Neural crest cell (in vitro differentiated cells): ENCODE data around the gene LSM4. TPM values are rescaled to one million over a fixed set of nuclear protein-coding genes. Genes with fewer than 3 reads are reported as not detected.
A peak's percentile ranks its signal among the peaks of the same experiment; 100 is the strongest.

Source experiments
- DNase-seq: peaks from one replicate; pipeline ENCODE4 v3.0.0; 2021; ENCODE audit warnings: low read depth, mixed read lengths, low spot score
- H3K27ac Mint-ChIP-seq: one replicate; pipeline ENCODE4 v1.8.0; 2021; ENCODE audit warnings: mild to moderate bottlenecking, mixed read lengths; ENCODE audit not compliant: unreplicated experiment
- H3K27me3 Mint-ChIP-seq: 2 replicates; pipeline ENCODE4 v1.8.0; 2021; ENCODE audit warnings: low read depth, mild to moderate bottlenecking, mixed read lengths
- H3K36me3 Mint-ChIP-seq: 2 replicates; pipeline ENCODE4 v1.8.0; 2021; ENCODE audit warnings: low read depth, mild to moderate bottlenecking, mixed read lengths
- H3K4me1 Mint-ChIP-seq: 2 replicates; pipeline ENCODE4 v1.8.0; 2021; ENCODE audit warnings: mixed read lengths
- H3K4me3 Mint-ChIP-seq: one replicate; pipeline ENCODE4 v1.8.0; 2021; ENCODE audit warnings: mild to moderate bottlenecking, mixed read lengths
- H3K9me3 Mint-ChIP-seq: 2 replicates; pipeline ENCODE4 v1.8.0; 2021; ENCODE audit warnings: mixed read lengths
- total RNA-seq: library from RNA; stranded (reverse); gene quantifications from 2 replicates; pipeline ENCODE4 v1.2.1, GENCODE V29; 2021
- TF ChIP-seq, protein P1 (sequence below): fragments of 200-600 bp; sonication (generic); conservative IDR thresholded peaks from 2 replicates; pipeline ENCODE4 v1.5.0; 2021; ENCODE audit warnings: antibody characterized with exemption, mild to moderate bottlenecking

Gene LSM4
- total RNA-seq, 1 donor from 2014 or later, result 283 TPM

DNA sequence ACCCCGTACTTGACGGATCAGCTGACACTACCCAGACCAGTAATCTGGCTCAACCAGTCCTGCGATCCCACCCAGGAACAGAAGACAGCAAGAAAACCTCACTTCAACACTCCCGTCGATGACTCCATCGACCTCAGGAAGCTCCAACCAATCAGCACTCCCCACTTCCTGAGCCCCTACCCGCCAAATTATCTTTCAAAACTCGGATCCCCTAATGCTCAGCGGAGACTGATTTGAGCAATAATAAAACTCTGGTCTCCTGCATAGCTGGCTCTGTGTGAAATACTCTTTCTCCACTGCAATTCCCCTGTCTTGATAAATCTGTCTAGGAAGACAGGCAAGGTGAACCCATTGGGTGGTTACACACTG, 1.2 kb downstream of the LSM4 start:
- Mint-ChIP-seq H3K27ac (peak overlapping the region; percentile 76), H3K9me3 (no peaks in the 10 kb centered on the region), H3K4me1 (peaks cover 30% of the 10 kb centered on the region), H3K4me3 (peak overlapping the region; percentile 95), H3K36me3 (no peaks in the 10 kb centered on the region), H3K27me3 (no peaks in the 10 kb centered on the region)
- no peak for DNase-seq
- TF ChIP-seq, protein P1, sequence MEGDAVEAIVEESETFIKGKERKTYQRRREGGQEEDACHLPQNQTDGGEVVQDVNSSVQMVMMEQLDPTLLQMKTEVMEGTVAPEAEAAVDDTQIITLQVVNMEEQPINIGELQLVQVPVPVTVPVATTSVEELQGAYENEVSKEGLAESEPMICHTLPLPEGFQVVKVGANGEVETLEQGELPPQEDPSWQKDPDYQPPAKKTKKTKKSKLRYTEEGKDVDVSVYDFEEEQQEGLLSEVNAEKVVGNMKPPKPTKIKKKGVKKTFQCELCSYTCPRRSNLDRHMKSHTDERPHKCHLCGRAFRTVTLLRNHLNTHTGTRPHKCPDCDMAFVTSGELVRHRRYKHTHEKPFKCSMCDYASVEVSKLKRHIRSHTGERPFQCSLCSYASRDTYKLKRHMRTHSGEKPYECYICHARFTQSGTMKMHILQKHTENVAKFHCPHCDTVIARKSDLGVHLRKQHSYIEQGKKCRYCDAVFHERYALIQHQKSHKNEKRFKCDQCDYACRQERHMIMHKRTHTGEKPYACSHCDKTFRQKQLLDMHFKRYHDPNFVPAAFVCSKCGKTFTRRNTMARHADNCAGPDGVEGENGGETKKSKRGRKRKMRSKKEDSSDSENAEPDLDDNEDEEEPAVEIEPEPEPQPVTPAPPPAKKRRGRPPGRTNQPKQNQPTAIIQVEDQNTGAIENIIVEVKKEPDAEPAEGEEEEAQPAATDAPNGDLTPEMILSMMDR, result no peak

DNA sequence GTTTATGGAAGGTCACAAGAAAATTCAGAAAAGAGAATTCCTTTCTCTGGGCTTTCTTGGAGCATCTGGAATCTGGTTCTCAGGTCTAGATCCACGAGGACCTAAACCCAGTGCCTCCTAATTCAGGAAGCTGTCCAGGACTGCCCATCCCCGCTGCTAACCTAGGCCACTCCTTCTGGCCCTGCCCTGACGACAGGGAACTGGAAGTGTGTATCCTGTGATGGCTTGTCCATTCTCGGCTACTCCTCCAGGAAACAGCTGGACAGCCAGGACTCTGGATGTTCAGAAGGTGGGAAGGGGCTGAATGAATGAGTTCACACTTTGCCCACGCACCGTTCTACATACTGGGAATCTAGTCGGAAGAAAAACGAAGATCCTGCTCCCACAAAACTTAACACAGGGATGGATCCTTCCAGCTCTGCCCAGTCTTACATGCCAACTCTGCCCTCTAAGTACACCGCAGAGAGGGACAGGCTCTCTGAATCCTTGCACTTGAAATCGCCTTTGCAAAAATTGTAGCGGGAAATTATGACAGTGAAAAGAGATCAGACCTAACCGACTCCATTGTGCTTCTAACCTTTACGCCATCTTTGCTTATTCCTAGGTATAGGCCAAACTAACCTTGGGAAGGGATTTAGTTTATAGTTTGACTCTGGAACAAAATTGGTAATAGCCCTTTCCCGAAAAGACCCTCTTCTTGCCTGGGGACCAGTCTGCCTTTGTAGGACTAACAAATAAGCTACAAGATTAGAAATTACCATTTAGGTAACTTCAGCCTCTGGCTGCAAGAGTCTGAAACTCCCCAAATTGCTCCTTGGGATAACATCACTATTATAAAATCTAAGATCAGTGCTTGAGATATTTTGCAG, 1.8 kb downstream of the LSM4 start:
- H3K4me1 Mint-ChIP-seq, result peaks cover 30% of the 10 kb centered on the region
- TF ChIP-seq, protein P1, result no peak
- peak overlapping the region; percentile 95 for H3K4me3 Mint-ChIP-seq
- H3K9me3 Mint-ChIP-seq, result no peaks in the 10 kb centered on the region
- no peaks in the 10 kb centered on the region for H3K36me3 Mint-ChIP-seq
- no peaks in the 10 kb centered on the region for H3K27me3 Mint-ChIP-seq
- peak overlapping the region; percentile 71 for H3K27ac Mint-ChIP-seq
- no peak for DNase-seq

DNA sequence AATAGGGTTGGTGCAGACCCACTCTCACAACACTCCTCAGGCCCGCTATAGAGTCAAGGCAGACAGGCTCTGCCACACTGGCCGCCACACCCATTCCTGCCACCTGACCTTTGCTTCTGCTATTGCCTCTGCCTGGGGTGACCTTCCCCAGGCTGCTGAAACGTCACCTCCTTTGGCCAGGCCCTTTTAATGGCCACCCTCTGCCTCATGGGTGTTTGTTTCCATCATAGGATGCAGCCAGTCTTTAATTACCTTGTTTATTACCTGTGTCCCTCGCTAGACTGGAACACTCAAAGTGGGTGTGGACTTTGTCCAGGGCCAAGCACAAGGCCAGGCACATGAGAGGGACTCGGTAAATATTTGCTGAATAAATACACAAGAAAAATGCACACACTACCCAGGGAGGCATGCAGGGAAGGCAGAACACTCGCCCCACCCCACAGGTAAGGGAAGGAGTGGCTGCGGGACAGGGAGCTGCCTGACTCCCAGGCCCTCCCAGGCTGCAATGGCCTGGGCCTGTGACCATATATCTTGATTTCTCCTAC, 3.2 kb downstream of the LSM4 start:
- Mint-ChIP-seq H3K4me1 (peaks cover 30% of the 10 kb centered on the region), H3K36me3 (no peaks in the 10 kb centered on the region), H3K27ac (no peak overlapping the region), H3K9me3 (no peaks in the 10 kb centered on the region), H3K4me3 (peak overlapping the region; percentile 71), H3K27me3 (no peaks in the 10 kb centered on the region)
- DNase-seq, result no peak
- TF ChIP-seq, protein P1, result no peak

DNA sequence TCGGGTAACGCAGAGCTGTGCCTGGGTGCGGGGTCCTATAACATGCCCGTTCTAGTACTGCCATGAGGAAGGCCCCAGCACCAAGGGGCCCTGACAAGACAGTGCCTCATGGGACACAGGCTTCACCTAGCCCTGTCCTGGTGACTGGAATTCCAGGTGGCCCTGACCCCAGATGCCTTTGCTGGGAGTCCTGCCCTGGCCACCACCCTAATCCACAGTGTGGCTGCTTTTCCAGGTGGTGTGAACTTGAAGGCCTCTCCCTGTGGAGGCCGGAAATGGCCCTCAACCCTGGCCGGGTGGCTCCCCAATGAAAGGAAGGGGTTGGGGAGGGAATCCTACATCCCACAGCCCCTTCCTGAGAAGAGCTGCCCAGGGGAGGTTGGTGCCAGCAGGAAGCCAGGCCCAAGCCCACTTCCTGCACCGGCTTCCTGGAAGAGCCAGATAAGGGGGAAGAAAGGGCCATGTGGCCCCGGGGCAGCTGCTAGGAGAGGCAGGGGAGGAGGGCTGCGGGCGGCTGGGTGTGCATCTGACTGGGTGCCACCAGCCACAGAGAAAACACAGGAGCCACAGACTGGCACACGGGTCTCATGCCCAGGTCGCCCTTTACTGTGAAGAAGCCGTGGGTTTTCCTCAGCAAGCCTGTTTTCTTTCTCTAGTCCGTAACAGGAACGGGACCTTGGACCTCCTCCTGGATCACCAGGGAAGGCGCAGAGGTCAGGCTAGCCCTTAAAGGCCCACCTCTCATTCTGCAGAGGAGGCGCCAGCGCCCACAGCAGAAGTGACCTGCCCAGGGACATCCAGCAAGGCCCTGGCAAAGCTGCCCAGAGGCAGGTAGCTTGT, 4.7 kb downstream of the LSM4 start:
- TF ChIP-seq, protein P1, result no peak
- Mint-ChIP-seq H3K27me3 (no peaks in the 10 kb centered on the region), H3K4me1 (peaks cover 21% of the 10 kb centered on the region), H3K36me3 (no peaks in the 10 kb centered on the region), H3K27ac (peak overlapping the region; percentile 12), H3K9me3 (no peaks in the 10 kb centered on the region), H3K4me3 (no peak overlapping the region)
- no peak for DNase-seq

DNA sequence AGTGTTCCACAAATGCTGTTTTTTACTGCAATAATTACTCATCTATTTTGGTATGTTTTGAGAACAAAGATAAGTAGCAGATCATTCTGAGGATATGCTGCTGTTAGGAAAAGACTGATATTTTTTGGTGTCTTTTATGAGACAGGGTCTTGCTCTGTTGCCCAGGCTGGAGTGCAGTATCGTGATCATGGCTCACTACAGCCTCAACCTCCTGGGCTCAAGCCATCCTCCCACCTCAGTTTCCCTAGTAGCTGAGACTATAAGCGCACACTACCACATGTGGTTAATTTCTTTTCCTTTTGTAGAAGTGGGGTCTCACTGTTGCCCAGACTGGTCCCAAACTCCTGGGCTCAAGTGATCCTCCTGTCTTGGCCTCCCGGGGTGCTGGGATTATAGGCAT, 9.5 kb downstream of the LSM4 start:
- no peak overlapping the region for H3K4me3 Mint-ChIP-seq
- H3K9me3 Mint-ChIP-seq, result no peaks in the 10 kb centered on the region
- H3K27ac Mint-ChIP-seq, result no peak overlapping the region
- no peaks in the 10 kb centered on the region for H3K36me3 Mint-ChIP-seq
- H3K27me3 Mint-ChIP-seq, result no peaks in the 10 kb centered on the region
- no peak for DNase-seq
- H3K4me1 Mint-ChIP-seq, result no peaks in the 10 kb centered on the region
- TF ChIP-seq, protein P1, result no peak
